NCI-H2227 (cell line): Measurements from ENCODE around the gene CREB5.
"Not testable (repeated sequence)": the region's sequence is repeated elsewhere in the genome, so short reads cannot be mapped to it uniquely, and the experiment has no call there.

Experiments
- DNase-seq: peaks from one replicate; lab custom pipeline; 2025; ENCODE audit not compliant: unreplicated experiment; lab: John Stamatoyannopoulos, UW

CREB5 gene

GRCh38 chr7:28766359-28766758 is 354.0 kb downstream of the CREB5 start:
- no peak for DNase-seq

GRCh38 chr7:28767356-28767755 is 355.0 kb downstream of the CREB5 start:
- no peak for DNase-seq

GRCh38 chr7:28768577-28769147 is 356.3 kb downstream of the CREB5 start:
- no peak for DNase-seq

- no peak for DNase-seq
Measured at GRCh38 chr7:28771906-28772622, 359.7 kb downstream of the CREB5 start.

GRCh38 chr7:28773423-28774145 is 361.3 kb downstream of the CREB5 start:
- DNase-seq, result no peak

- DNase-seq, result peak; percentile 8
Measured at GRCh38 chr7:28774261-28774988, 362.1 kb downstream of the CREB5 start.

GRCh38 chr7:28776463-28777157 is 364.3 kb downstream of the CREB5 start:
- no peak for DNase-seq

- DNase-seq, result no peak
Measured at GRCh38 chr7:28778786-28779185, 366.5 kb downstream of the CREB5 start.

- no peak for DNase-seq
Measured at GRCh38 chr7:28779954-28780353, 367.6 kb downstream of the CREB5 start.

GRCh38 chr7:28782362-28782761 is 370.0 kb downstream of the CREB5 start:
- no peak for DNase-seq

GRCh38 chr7:28784171-28784902 is 372.0 kb downstream of the CREB5 start:
- peak; percentile 56 for DNase-seq

- DNase-seq, result no peak
Measured at GRCh38 chr7:28785041-28785995, 373.0 kb downstream of the CREB5 start.

- DNase-seq, result not testable (repeated sequence)
Measured at GRCh38 chr7:28786156-28786555, 373.8 kb downstream of the CREB5 start.

GRCh38 chr7:28787106-28787505 is 374.8 kb downstream of the CREB5 start:
- no peak for DNase-seq

- DNase-seq, result no peak
Measured at GRCh38 chr7:28790467-28790866, 378.1 kb downstream of the CREB5 start.

- DNase-seq, result no peak
Measured at GRCh38 chr7:28792858-28793257, 380.5 kb downstream of the CREB5 start.

- DNase-seq, result no peak
Measured at GRCh38 chr7:28793381-28794085, 381.2 kb downstream of the CREB5 start.

GRCh38 chr7:28798274-28798673 is 386.0 kb downstream of the CREB5 start:
- no peak for DNase-seq

GRCh38 chr7:28799619-28800018 is 387.3 kb downstream of the CREB5 start:
- DNase-seq, result no peak
